ENCODE data around the gene CIITA.
"Not testable (repeated sequence)": the region's sequence is repeated elsewhere in the genome, so short reads cannot be mapped to it uniquely, and the experiment has no call there.

Gene CIITA

DNA sequence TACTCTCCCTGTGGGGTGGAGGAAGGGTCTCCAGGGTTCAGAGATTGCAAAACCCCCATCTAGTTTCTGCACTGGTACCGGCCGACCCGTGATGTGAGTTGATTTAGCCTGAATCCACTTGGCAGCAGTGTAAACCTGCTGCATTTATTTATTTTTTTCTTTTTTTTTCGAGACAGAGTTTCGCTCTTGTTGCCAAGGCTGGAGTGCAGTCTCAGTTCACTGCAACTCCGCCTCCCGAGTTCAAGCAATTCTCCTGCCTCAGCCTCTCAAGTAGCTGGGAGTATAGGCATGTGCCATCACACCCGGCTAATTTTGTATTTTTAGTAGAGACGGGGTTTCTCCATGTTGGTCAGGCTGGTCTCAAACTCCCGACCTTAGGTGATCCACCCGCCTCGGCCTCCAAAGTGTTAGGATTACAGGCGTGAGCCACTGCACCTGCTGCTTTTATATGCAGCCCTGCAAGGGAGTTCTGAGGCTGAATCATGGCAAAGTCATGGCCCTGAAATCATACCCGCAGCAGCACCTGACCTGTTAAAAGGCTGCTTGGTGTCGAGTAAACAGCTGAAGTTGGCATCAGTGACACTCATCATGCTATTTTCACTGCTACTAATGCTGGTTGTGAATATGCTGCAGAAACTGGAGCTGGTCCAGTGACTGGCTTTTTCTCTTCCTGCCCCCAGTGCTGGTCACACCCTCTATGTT, 43.9 kb downstream of the CIITA start:
- no peak for DNase-seq

DNA sequence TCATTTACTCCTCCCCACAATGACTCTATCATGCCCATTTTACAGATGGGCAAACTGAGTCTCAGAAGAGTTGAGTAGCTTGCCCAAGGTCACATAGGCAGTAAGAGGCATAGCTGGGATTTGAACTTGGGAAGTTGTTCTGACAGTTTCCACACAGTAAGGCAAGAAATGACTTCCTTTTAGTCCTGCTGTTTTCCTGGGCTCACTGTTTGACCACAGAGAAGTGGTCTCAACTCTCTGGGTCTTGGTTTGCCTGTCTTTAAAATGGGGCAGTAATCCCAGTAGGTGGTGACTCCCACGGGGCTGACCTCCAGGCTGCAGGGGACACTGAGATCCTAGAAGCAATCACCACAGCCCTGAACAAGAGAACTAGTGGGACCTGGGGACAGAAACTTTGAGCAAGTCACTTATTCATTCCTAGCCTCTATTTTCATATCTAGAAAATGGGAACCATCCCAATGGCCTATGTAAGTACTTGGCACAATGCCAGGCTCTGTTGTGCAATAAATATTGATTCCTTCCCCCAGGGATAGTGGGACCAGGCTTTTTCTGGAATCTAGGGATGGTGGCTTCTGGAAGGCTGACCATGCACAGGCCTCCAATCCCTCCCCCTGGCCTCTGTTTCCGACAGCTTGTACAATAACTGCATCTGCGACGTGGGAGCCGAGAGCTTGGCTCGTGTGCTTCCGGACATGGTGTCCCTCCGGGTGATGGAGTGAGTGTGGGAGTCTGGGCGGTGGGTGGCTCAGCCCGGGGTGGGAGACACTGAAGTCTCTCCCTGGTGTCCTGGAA, 44.7 kb downstream of the CIITA start:
- no peak for DNase-seq

DNA sequence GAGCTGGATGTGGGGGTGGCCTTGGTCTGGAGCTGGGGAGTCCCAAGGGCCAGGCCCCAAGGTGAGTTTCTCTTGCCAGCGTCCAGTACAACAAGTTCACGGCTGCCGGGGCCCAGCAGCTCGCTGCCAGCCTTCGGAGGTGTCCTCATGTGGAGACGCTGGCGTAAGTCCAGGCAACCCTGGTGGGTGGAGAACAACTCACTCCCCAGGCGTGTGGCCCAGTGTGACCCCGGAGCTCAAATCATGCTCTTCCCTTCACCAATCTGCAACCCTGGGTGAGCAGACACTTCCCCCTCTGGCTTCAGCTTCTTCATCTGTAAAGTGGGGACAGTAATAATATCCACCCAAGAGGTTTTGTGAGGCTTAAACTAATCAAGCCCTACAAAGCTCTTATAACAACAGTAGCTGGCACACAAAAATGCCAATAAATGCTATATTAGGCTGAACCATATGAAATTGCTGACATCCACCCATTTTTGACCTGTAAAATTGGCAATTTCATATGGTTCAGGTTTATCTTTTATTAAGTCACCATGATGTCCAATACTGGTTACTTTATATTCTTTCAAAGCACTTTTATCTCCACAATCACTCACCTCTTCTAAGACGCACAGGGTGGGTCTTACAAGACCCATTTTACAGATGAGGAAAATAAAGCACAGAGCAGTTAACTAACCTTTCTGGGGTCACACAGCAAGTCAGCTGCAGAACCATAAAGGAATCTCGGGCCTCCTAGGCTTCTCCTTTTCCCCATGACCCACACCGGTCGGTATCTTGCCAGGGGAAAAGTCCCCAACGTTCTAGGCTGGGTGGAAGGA, 45.5 kb downstream of the CIITA start:
- no peak for DNase-seq

DNA sequence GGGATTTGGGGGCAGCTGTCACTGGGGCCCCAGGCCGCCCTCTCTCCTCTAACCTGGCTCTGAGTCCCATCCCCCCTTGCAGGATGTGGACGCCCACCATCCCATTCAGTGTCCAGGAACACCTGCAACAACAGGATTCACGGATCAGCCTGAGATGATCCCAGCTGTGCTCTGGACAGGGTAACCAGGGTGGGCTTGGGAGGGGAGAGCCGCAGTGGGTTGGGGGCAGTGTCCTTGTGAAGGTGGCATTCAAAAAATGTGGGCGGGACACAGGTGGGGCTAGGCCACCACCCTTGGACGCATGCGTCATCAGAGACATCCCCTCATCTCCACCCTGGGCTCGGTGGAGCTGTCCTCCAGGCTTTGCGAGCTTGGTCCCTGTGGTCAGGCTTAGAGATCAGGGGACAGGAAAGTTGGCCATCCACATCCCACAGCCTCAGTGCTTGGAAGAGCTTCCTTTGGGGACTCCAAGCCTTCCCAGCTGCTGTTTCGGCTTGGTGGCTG, 46.2 kb downstream of the CIITA start:
- DNase-seq, result no peak

DNA sequence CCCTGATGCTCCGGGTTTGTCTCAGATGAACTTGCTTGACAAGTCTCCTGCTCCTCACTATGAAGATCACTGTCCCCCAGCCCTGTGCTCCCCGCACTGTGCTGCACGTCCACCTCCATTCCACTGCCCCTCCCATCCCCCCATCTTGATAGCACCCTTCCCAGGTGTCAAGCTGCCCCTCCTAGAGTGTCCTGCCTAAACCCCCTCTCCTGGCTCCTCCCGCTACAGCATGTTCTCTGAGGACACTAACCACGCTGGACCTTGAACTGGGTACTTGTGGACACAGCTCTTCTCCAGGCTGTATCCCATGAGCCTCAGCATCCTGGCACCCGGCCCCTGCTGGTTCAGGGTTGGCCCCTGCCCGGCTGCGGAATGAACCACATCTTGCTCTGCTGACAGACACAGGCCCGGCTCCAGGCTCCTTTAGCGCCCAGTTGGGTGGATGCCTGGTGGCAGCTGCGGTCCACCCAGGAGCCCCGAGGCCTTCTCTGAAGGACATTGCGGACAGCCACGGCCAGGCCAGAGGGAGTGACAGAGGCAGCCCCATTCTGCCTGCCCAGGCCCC, 46.7 kb downstream of the CIITA start:
- DNase-seq, result no peak

DNA sequence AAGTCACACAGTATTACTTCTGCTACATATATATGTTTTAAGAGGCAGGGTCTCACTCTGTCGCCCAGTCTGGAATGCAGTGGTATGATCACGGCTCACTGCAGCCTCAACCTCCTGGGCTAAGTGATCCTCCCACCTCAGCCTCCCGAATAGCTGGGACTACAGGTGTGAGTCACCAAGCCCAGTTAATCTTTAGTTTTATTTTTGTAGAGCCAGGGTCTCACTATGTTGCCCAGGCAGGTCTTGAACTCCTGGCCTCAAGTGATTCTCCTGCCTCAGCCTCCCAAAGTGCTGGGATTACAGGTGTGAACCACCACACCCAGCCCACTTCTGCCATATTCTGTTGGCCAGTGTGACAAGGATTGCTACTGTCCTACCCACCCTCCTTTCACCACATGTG, 48.3 kb downstream of the CIITA start:
- not testable (repeated sequence) for DNase-seq

DNA sequence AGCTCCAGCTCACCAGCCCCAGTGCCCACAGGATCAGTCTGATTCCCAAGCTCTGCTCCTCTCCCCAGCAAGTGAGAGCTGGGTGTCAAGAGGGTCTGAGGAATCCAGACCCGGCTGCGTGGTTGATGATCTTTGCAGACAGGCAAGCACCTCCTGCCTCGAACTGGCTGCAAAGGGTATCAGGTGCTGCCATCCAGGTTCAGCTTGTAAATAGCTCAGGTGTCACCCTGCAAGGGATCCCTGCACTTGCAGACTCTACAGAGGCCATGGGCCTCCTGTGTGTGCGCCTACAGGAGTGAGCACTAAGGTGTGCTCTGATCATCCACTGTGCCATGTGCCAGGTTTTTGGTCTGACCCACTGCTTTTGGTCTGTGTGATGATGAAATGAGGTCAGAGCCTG, 49.1 kb downstream of the CIITA start:
- no peak for DNase-seq

DNA sequence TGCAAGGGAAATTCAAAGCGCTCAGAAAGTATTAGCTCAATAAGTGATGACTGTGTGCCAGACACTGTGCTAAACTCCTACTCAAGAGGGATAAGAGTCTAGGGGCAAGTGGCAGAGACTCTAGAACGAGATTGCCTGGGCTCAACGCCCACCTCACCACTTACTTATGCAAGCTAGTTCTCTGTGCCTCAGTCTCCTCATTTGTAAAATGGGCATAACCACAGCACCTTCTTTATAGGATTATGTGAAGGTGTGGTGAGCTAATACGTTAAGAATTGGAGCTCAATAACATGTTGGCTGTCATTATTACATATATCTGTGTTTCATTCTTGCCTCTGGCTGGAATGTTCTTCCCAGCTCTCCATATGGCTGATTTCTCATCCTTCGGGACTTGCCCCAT, 49.9 kb downstream of the CIITA start:
- no peak for DNase-seq

DNA sequence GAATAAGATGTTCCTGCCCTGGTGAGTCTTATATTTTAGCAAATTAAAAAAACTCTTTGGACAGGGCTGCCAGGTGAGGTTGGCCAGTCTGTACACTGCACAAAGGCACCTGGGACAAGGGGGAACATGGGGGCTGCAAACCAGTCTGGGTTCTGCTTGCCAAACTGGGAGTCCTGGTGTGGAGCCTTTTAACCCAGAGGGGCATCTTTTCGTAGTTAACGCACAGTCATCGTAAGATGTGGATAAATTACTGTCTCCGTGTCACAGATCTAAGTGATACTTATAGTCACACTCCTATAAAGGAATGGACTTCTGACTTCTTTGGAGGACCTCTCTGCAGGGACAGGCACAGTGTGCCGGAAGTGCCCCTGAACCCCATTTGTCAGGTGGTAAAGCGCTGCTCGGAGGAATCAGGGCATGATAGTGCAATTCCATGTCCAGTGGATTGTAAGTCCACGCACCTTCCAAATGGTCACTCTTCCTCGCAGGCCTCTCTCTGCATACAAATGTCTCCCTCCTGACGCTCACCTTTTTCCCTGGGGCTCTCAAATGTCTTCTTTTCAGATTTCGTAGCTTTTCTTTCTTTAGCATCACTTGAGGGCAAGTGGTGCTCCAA, 50.6 kb downstream of the CIITA start:
- DNase-seq, result no peak

DNA sequence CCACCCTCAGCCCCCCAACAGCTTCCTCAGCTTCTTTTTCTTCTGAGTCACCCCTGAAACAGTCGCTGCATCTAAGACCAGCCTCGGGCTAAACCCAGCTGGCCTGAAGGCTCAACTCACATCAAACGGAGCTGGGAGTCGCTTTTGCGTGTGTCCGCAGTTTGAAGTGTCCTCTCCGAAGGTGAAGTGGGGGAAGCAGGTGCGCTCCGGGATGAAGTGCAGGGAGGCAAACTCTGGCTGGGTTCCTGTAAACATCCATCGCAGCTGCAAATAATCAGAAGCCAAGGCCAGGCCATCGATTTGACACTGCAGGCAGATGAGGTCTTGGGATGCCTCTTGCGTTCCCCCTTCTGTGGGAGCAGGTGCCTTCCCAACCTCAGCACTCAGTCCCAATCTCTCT, 52.1 kb downstream of the CIITA start:
- DNase-seq, result not testable (repeated sequence)

DNA sequence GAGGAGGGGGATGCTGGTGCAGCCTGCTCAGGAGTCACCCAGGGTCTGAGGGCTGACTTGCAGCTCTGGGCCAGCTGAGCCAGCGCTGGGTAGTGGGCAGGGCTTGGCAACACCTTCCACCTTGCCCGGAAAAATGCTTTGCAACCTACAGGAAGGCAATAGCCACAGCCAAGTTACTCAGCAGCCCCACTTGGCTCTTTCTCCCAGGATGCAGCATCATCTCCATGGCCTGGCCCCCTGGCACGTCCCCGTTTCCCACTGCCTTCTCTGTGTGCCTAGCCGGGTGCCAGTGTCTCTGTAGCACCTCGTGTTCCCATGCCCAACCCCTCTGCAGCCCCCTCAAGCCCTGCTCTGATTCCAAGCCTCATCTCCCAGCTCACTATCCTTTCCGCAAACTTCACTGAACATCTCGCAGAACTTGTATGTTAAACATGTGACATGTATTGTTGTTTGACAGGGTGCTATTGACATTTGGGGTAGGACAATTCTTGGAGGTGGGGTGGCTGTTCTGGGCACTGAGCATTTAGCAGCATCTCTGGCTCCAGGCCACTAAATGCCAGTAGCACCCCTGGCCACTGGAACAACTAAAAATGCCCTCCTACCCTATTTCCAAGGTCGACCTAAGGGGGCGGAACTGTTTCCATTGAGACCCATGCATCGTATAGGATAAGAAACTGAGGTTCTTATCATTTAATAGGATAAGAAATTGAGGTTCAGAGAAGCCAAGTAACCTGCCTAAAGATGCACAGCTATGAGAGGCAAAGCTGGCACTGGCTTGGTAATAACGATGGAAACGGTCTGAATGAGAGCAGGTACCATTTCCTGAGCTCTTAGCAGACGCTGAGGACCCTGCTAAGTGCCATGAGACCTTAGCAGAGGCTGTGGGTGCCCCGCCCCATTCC, 53.1 kb downstream of the CIITA start:
- DNase-seq, result no peak

DNA sequence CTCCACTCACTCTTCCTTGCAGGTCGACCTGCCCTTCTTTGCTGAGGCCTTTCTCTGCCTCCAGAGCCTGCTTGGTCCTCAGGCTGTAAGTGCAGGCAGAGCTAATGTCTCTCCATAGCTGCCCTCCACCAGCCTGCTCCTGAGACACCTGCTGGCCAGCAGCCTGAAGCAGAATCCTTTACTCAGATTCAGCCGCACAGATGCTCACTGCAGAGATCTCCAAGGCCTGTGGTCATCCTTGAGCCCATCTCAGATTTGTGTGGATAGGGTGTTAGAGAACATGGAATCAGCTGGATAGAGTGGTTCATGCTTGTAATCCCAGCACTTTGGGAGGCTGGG, 53.7 kb downstream of the CIITA start:
- no peak for DNase-seq

DNA sequence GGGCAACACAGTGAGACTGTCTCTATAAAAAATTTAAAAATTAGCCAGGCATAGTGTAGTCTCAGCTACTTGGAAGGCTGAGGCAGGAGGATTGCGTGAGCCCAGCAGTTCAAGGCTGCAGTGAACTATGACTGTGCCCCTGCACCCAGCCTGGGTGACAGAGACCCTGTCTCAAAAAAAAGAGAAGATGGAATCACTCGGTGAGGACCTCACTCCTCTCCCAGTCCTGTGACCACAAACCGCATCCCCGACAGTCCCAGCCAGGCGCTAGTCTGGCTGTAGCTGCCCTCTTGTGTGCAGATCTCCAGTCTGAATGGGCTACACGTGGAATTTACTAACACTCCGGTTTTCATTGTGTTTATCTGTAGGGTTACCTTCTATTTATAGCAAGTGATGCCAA, 54.1 kb downstream of the CIITA start:
- DNase-seq, result no peak

DNA sequence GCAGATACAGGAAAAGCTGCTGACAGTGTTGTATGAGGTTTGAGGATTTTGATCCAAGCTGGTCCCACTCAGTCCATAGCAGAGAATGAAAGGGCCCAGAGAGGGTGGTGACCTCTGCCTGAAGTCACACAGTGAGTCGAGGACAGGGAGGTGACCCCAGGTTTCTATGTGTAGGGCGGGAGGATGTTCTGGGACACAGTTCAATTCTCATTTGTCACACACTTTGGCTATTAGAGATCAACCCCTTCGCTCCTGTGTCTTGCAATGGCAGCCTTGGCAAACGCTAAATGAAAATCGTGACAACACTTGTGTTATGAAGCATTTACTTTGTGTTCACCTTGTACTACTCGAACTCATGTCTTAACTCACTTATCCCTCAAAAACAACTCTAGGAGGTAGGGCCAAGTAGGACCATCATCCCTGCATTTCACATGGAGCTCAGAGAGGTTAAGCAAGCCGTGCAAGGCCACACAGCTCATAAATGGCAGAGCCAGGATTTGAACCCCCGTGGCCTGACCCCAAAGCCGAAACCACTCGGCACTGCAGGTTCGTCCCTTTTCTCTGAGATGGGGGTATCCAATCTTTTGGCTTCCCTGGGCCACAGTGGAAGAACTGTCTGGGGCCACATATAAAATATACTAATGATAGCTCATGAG, 55.1 kb downstream of the CIITA start:
- no peak for DNase-seq

DNA sequence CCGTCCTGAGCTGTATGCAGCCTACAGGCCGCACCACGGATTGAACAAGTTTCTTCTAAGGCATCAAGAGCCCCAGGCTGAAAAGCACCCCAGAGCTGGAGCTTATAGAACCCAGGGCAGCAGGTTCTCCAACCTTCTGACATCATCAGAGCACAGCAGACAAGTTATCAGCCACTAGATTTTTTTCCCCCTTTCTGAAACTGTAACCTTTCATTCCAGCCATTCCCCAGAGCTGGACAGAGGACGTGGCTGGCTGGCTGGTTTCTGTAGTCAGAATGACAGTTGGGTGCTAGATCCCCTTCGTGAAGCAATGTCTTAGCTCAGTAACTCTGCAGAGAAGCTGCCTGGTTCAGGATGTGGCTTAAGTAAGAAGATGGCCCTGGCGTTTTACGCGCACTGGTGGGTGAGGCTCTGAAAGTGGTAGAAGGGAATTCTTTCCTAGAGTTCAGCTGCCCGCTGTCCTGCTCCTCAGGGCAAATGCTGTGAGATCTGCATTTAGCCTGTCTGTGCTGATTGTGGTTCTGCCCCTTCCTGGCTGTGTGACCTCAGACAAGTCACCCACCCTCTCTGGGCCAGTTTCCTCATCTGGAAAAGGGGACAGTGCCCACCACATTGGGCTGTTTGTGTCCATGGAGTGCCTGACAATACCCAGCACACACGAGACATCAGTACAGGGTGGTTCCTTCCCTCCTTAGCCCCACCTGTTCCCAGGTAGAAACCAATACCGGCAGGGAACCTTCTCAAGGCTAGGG, 56.1 kb downstream of the CIITA start:
- no peak for DNase-seq

DNA sequence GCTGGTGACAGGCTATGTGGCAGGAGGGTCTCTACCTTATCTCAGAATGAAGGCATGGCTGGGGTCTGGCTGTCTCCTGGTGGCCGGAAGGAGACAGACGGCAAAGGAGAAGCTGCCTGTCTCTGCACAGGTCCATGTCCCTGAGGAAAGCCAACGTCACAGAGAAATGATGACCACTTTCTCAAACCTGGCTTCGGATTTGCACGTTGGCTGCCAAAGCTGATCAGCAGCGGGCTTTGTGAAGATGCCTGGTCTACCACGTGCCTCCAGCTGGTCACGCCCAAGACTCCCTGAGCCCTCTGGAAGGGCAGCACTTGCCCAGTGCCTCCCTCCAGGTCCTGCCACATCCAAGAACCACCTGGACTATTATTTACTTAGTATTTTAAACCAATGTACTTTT, 56.9 kb downstream of the CIITA start:
- DNase-seq, result no peak

DNA sequence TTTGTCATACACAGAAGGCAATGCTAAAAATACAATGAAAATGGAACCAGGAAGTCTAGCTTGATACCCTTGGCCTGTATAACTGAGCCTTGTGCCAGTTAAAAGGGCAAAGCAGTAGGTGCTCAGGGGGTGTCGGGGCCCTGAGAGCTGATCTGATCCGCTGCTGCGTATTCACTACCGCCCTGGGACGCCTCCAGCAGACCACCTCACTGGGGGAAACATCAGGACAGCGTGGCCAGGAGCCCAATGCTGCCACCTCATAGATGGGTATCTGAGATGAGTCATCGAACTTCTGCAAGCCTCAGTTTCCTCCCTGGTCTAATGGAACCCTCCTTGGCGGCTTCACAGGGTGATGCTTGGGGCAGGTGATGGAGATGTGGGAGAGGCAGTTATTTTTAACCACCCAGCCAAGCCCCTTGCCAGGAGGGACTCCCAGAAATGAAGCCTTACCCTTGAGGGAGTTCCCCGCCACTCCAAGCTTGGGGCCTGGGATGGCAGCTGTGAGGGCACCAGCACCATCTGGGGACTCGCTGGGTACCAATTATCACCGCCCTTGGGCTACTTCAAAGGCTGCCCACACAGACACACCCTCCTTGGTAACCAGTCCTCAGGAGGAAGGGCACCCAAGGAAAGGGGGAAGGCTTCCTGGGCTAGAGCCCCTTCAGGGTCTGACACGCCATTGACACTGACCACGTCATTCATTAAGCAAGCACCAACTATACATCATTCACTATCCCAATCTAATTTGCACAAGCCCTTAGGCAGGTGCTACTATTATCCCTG, 57.5 kb downstream of the CIITA start:
- DNase-seq, result no peak

DNA sequence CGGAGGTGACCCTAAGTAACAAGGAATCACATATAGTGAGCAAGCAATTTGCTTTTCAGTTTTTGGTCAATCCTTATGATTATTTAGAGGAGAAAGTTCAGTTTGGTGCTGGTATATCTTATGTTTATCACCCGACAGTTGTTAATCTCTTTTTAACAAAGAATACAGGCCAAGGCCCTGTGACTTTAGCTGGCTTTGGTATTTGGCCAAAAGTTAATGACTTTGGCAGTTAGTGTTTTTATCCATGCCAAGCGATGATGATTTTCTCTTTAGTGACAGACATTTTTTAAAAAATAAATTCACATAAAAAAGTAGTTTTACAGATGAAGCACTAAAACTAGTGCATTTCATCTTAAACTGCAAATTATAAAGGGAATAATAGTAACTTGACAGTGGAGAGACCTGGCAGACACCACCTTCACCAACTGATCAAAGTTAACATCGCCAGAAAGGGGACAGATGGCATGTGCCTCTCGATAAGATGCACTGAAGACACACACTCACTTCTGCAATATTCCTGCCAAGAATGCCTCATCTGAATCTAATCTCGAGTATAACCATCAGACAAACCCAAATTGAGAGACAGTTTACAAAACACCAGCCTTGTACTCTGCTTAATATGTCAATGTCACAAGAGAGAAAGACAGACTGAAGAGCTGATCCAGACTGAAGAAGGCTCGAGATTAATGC, 58.4 kb downstream of the CIITA start:
- DNase-seq, result no peak
